Endothelial cell of umbilical vein (primary cell): ENCODE results near the gene CACHD1. TPM values are rescaled to one million over a fixed set of nuclear protein-coding genes. Genes with fewer than 3 reads are reported as not detected.
A peak's percentile ranks its signal among the peaks of the same experiment; 100 is the strongest.

ENCODE experiments used
- BruUV-seq: library from RNA; stranded (reverse); fragments of 400-500 nt; replicated peaks from 2 replicates; lab custom pipeline; 2021; lab: Mats Ljungman, UMichigan
- CTCF ChIA-PET: fragments of 300-600, 350-600 bp; sonication (Branson Sonifier 250); formaldehyde crosslinking; loops from one replicate; lab custom pipeline; 2021; ENCODE audit warnings: antibody characterized with exemption, inconsistent platforms; lab: Charles Lee
- POLR2A ChIA-PET: fragments of 300-600, 350-600 bp; sonication (Branson Sonifier 250); formaldehyde crosslinking; loops from one replicate; lab custom pipeline; 2021; ENCODE audit warnings: antibody characterized with exemption, inconsistent platforms; lab: Charles Lee
- DNase-seq: peaks from one replicate; pipeline ENCODE4 v3.0.0-alpha.2; 2011; ENCODE audit warnings: low read depth, low spot score
- FAIRE-seq: peaks from 2 replicates; lab custom pipeline; 2011; peaks lifted over from hg19 to GRCh38; lab: Jason Lieb, UNC
- H2AFZ ChIP-seq: 2 replicates; pipeline ENCODE4 v1.6.0; 2012; ENCODE audit warnings: low read depth, low read length, control low read depth, inconsistent platforms
- H3K27ac ChIP-seq: 2 replicates; pipeline ENCODE4 v1.5.1; 2011; ENCODE audit warnings: low read depth, mild to moderate bottlenecking, control low read depth, low read length, moderate library complexity; ENCODE audit not compliant: insufficient read depth
- H3K27me3 ChIP-seq, 2 experiments: 2 replicates each; pipeline versions ENCODE4 v1.6.0 to v1.6.1; 2011; ENCODE audit warnings: low read length in 2 of 2, mixed read lengths in 1 of 2; ENCODE audit not compliant: control insufficient read depth in 2 of 2, insufficient read depth in 2 of 2
- H3K36me3 ChIP-seq, 2 experiments: 2 replicates in 1 of 2; 3 replicates in 1 of 2; pipeline ENCODE4 v1.5.1; 2011; ENCODE audit warnings: low read length in 2 of 2, mild to moderate bottlenecking in 1 of 2, moderate library complexity in 1 of 2; ENCODE audit not compliant: control insufficient read depth in 2 of 2, insufficient read depth in 2 of 2; ENCODE audit errors: extremely low read depth in 1 of 2
- H3K4me1 ChIP-seq: 3 replicates; pipeline ENCODE4 v1.5.1; 2011; ENCODE audit warnings: mild to moderate bottlenecking, low read length; ENCODE audit not compliant: control insufficient read depth, insufficient read depth; ENCODE audit errors: extremely low read depth
- H3K4me2 ChIP-seq: 2 replicates; pipeline ENCODE4 v1.6.1; 2011; ENCODE audit warnings: low read length, control low read depth, mixed read lengths; ENCODE audit not compliant: insufficient read depth
- H3K4me3 ChIP-seq, 3 experiments: fragments of 200-600 bp in 1 of 3; sonication (generic), shearing (Covaris generic) in 1 of 3; replicated peaks in 1 of 3; 2 replicates each; pipeline ENCODE4 v1.5.1; 2011 to 2016; ENCODE audit warnings: control low read depth in 3 of 3, low read length in 3 of 3, mild to moderate bottlenecking in 2 of 3, inconsistent platforms in 1 of 3, low read depth in 1 of 3, moderate library complexity in 1 of 3; ENCODE audit not compliant: insufficient read depth in 1 of 3
- H3K79me2 ChIP-seq: 2 replicates; pipeline ENCODE4 v1.6.0; 2012; ENCODE audit warnings: low read length, inconsistent platforms; ENCODE audit not compliant: control insufficient read depth, insufficient read depth
- H3K9ac ChIP-seq: replicated peaks from 2 replicates; pipeline ENCODE3; 2011; ENCODE audit warnings: low read length, control low read depth; ENCODE audit not compliant: insufficient read depth; ENCODE audit errors: extremely low read depth
- H3K9me1 ChIP-seq: replicated peaks from 3 replicates; pipeline ENCODE4 v1.6.0; 2011; ENCODE audit warnings: mild to moderate bottlenecking, low read length; ENCODE audit not compliant: control insufficient read depth, insufficient read depth; ENCODE audit errors: extremely low read depth
- H3K9me3 ChIP-seq: replicated peaks from 2 replicates; pipeline ENCODE4 v1.5.1; 2012; ENCODE audit warnings: low read length, inconsistent platforms; ENCODE audit not compliant: control insufficient read depth, insufficient read depth
- H4K20me1 ChIP-seq: replicated peaks from 2 replicates; pipeline ENCODE3; 2011; ENCODE audit warnings: mild to moderate bottlenecking, low read length; ENCODE audit not compliant: control insufficient read depth, insufficient read depth; ENCODE audit errors: extremely low read depth
- FOS ChIP-seq: IDR thresholded peaks from 2 replicates; pipeline ENCODE4 v1.6.1; 2011; ENCODE audit warnings: mild to moderate bottlenecking, low read length, moderate library complexity, borderline replicate concordance; ENCODE audit not compliant: insufficient read depth
- MAX ChIP-seq: IDR thresholded peaks from 2 replicates; pipeline ENCODE4 v1.6.1; 2011; ENCODE audit not compliant: insufficient read depth, insufficient read length
- POLR2AphosphoS5 ChIP-seq: IDR thresholded peaks from 2 replicates; pipeline ENCODE4 v1.6.1; 2012; ENCODE audit warnings: low read depth, mild to moderate bottlenecking, control low read depth, low read length, moderate library complexity; ENCODE audit not compliant: insufficient read depth
- dilution Hi-C: fragments of 300-500 bp; cut with MboI; formaldehyde crosslinking; loops from one replicate; pipeline ENCODE4 v1.15.0; 2019; ENCODE audit warnings: low sequenced_read_pairs; ENCODE audit not compliant: extremely low pct_ligation_motif_present
- intact Hi-C: fragments of 100-400 bp; cut with micrococcal nuclease; formaldehyde crosslinking; loops from one replicate; pipeline ENCODE4 v1.10.0; 2022
- polyA plus RNA-seq, 4 experiments: library from polyadenylated mRNA; depleted of rRNA in 3 of 4; stranded (reverse) in 3 of 4; unstranded in 1 of 4; fragments of >200 nt; gene quantifications; 2 replicates each; pipeline versions ENCODE4 v1.2.1 to v1.2.3, GENCODE V29; 2011 to 2012; ENCODE audit warnings: missing spikeins in 1 of 4
- total RNA-seq: library from RNA; stranded (reverse); gene quantifications from 2 replicates; pipeline ENCODE4 v1.2.3, GENCODE V29; 2021
- TF ChIP-seq, protein P1 (sequence below), 2 donors: IDR thresholded peaks; 1 replicate in 1 of 2; 2 replicates in 1 of 2; pipeline ENCODE4 v1.5.1; 2011; ENCODE audit warnings: low read length in 2 of 2, mild to moderate bottlenecking in 2 of 2, moderate library complexity in 2 of 2, control low read depth in 1 of 2, inconsistent platforms in 1 of 2, low read depth in 1 of 2; ENCODE audit not compliant: insufficient read depth in 1 of 2; ENCODE audit errors: extremely low read depth in 1 of 2

Gene CACHD1
- total and polyA plus RNA-seq, 2 donors (not counting 3 experiments of a cell fraction or from before 2014, with no cell fraction given): 3.6 to 9.3 TPM

GRCh38 chr1:64497088-64497883 is 27.4 kb downstream of the CACHD1 start:
- H3K4me3 ChIP-seq: no peak overlapping the region
- ChIA-PET CTCF (interaction anchor here (0.6 to 1.5 kb wide), 6 partner anchors 8 to 765 kb away, joined by 3 to 4 read pairs (median 3); no protein-coding TSS in a partner anchor), POLR2A (no interaction called here)
- no peaks in the 10 kb centered on the region for H4K20me1 ChIP-seq
- H3K9ac ChIP-seq: no peak overlapping the region
- peak; percentile 46 for DNase-seq
- H3K9me3 ChIP-seq: no peaks in the 10 kb centered on the region
- H3K36me3 ChIP-seq: no peaks in the 10 kb centered on the region
- TF ChIP-seq MAX (no peak), FOS (peak; percentile 42), POLR2AphosphoS5 (no peak)
- TF ChIP-seq, protein P1, sequence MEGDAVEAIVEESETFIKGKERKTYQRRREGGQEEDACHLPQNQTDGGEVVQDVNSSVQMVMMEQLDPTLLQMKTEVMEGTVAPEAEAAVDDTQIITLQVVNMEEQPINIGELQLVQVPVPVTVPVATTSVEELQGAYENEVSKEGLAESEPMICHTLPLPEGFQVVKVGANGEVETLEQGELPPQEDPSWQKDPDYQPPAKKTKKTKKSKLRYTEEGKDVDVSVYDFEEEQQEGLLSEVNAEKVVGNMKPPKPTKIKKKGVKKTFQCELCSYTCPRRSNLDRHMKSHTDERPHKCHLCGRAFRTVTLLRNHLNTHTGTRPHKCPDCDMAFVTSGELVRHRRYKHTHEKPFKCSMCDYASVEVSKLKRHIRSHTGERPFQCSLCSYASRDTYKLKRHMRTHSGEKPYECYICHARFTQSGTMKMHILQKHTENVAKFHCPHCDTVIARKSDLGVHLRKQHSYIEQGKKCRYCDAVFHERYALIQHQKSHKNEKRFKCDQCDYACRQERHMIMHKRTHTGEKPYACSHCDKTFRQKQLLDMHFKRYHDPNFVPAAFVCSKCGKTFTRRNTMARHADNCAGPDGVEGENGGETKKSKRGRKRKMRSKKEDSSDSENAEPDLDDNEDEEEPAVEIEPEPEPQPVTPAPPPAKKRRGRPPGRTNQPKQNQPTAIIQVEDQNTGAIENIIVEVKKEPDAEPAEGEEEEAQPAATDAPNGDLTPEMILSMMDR (IDR thresholded peaks at IDR 0.05; ENCODE audit: extremely low read depth in 1 of 2, insufficient read depth in 1 of 2, low read depth in 1 of 2, low read length in 2 of 2): no peak
- H3K79me2 ChIP-seq: no peaks in the 10 kb centered on the region
- no peaks in the 10 kb centered on the region for H3K27me3 ChIP-seq
- no peak overlapping the region for H3K27ac ChIP-seq
- intact Hi-C loops (no loop called here), dilution Hi-C loops (no loop called here)
- H3K9me1 ChIP-seq: no peaks in the 10 kb centered on the region
- no peak overlapping the region for H3K4me2 ChIP-seq
- H3K4me1 ChIP-seq: peaks cover 12% of the 10 kb centered on the region
- H2AFZ ChIP-seq: no peak overlapping the region
- no TSS peak for BruUV-seq
- FAIRE-seq: peak; percentile 8
